Thyroid gland (tissue), 4 donors: Measurements from ENCODE around the gene EPS8. TPM values are rescaled to one million over a fixed set of nuclear protein-coding genes. Genes with fewer than 3 reads are reported as not detected.

Source experiments
- DNase-seq, 2 donors: peaks; one replicate each; pipeline ENCODE4 v3.0.0-alpha.2; 2019
- H3K27ac ChIP-seq, 3 donors: fragments of 200-600 bp; sonication (generic); 1 replicate in 2 of 3; 2 replicates in 1 of 3; pipeline ENCODE4 v1.5.1; 2016 to 2019; ENCODE audit warnings: mild to moderate bottlenecking in 1 of 3, moderate library complexity in 1 of 3
- H3K27me3 ChIP-seq: fragments of 200-600 bp; sonication (generic); one replicate; pipeline ENCODE4 v1.5.1; 2019
- H3K36me3 ChIP-seq, 2 donors: fragments of 200-600 bp; sonication (generic); one replicate each; pipeline ENCODE4 v1.5.1; 2016 to 2019
- H3K4me1 ChIP-seq, 2 donors: fragments of 200-600 bp; sonication (generic); one replicate each; pipeline ENCODE4 v1.5.1; 2017 to 2019
- H3K4me3 ChIP-seq, 3 donors: fragments of 200-600 bp; sonication (generic); replicated peaks in 1 of 3; 1 replicate in 2 of 3; 2 replicates in 1 of 3; pipeline ENCODE4 v1.5.1; 2016; ENCODE audit warnings: mild to moderate bottlenecking in 1 of 3
- H3K9me3 ChIP-seq: fragments of 200-600 bp; sonication (generic); one replicate; pipeline ENCODE4 v1.5.1; 2017
- CTCF ChIP-seq, 6 experiments: fragments of 200-600 bp in 3 of 6; fragments of 450-650 bp in 3 of 6; sonication (generic) in 3 of 6; IDR thresholded peaks; one replicate each; pipeline ENCODE4 v1.5.1; 2016 to 2019; ENCODE audit warnings: antibody characterized with exemption in 6 of 6, mild to moderate bottlenecking in 2 of 6, inconsistent platforms in 1 of 6, moderate library complexity in 1 of 6
- POLR2A ChIP-seq, 2 donors: fragments of 450-650 bp; IDR thresholded peaks; one replicate each; pipeline ENCODE4 v1.6.1; 2017; ENCODE audit warnings: antibody characterized with exemption in 2 of 2, mild to moderate bottlenecking in 2 of 2, moderate library complexity in 1 of 2
- WGBS, 2 donors: methylation state at CpG; one replicate each; pipeline ENCODE4 v1.1.5; 2017; 5-methylcytosine and 5-hydroxymethylcytosine counted together
- intact Hi-C: fragments of 100-400 bp; cut with DNase I; formaldehyde crosslinking; loops from one replicate; pipeline ENCODE4 v1.15.1; 2023
- total RNA-seq, 4 donors: library from RNA; depleted of rRNA; stranded (reverse); fragments of >200 nt; gene quantifications; one replicate each; pipeline ENCODE4 v1.2.3, GENCODE V29; 2016

EPS8 gene
- total RNA-seq, 4 donors from 2014 or later = 78.0 to 127 (median 110) TPM

- H3K27ac ChIP-seq = no peak overlapping the region
Measured at GRCh38 chr12:15732341-15733061, 56.7 kb downstream of the EPS8 start.

GRCh38 chr12:15731940-15732339, 57.2 kb downstream of the EPS8 start:
- intact Hi-C loops = no loop called here
- Histone ChIP-seq H3K9me3 (no peaks in the 10 kb centered on the region), H3K27ac (no peak overlapping the region), H3K36me3 (no peaks in the 10 kb centered on the region), H3K4me3 (no peak overlapping the region), H3K4me1 (peaks cover 0 to 6% of the 10 kb centered on the region in 2 donors), H3K27me3 (no peaks in the 10 kb centered on the region)
- no peak for DNase-seq
- TF ChIP-seq CTCF (IDR thresholded peaks at IDR 0.05) (no peak), POLR2A (IDR thresholded peaks at IDR 0.05) (no peak)
- 96 to 98% methylated on average over 3 of the region's 3 CpGs for WGBS, 2 donors

More at GRCh38 chr12:15732341-15733061, 56.7 kb downstream of the EPS8 start:
- Histone ChIP-seq H3K9me3 (no peaks in the 10 kb centered on the region), H3K4me1 (peaks cover 0 to 6% of the 10 kb centered on the region in 2 donors), H3K27me3 (no peaks in the 10 kb centered on the region), H3K36me3 (no peaks in the 10 kb centered on the region), H3K4me3 (no peak overlapping the region)
- no peak for DNase-seq
- TF ChIP-seq POLR2A (IDR thresholded peaks at IDR 0.05) = no peak
- TF ChIP-seq CTCF (IDR thresholded peaks at IDR 0.05) = no peak
- 81 to 89% methylated on average over 6 of the region's 6 CpGs for WGBS, 2 donors
- intact Hi-C loops = no loop called here

- no peak for TF ChIP-seq POLR2A (IDR thresholded peaks at IDR 0.05)
- TF ChIP-seq CTCF (IDR thresholded peaks at IDR 0.05) = no peak
- Histone ChIP-seq H3K27ac (no peak overlapping the region), H3K4me1 (peaks cover 8 to 19% of the 10 kb centered on the region in 2 donors), H3K27me3 (no peaks in the 10 kb centered on the region), H3K9me3 (no peaks in the 10 kb centered on the region), H3K36me3 (no peaks in the 10 kb centered on the region), H3K4me3 (no peak overlapping the region)
- no peak for DNase-seq
- 94% methylated on average over 4 of the region's 4 CpGs for WGBS, 2 donors
- intact Hi-C loops = no loop called here
Measured at GRCh38 chr12:15729097-15729496, 60.1 kb downstream of the EPS8 start.

- no peaks in the 10 kb centered on the region for H3K27me3 ChIP-seq
- intact Hi-C loops = no loop called here
- H3K36me3 ChIP-seq = no peaks in the 10 kb centered on the region
- H3K9me3 ChIP-seq = no peaks in the 10 kb centered on the region
- H3K27ac ChIP-seq = no peak overlapping the region
- H3K4me3 ChIP-seq = no peak overlapping the region
- TF ChIP-seq POLR2A (IDR thresholded peaks at IDR 0.05) = no peak
- no peak for TF ChIP-seq CTCF (IDR thresholded peaks at IDR 0.05)
- H3K4me1 ChIP-seq = peaks cover 8 to 19% of the 10 kb centered on the region in 2 donors
- 55 to 59% methylated on average over 5 of the region's 5 CpGs for WGBS, 2 donors
- DNase-seq = no peak
Measured at GRCh38 chr12:15728118-15728598, 61.0 kb downstream of the EPS8 start.

GRCh38 chr12:15726878-15727150, 62.4 kb downstream of the EPS8 start:
- DNase-seq = no peak
- Histone ChIP-seq H3K4me3 (no peak overlapping the region), H3K36me3 (no peaks in the 10 kb centered on the region), H3K4me1 (peaks cover 8 to 19% of the 10 kb centered on the region in 2 donors), H3K27me3 (no peaks in the 10 kb centered on the region), H3K27ac (peak overlapping the region in 1 of 3 donors; percentile 59), H3K9me3 (no peaks in the 10 kb centered on the region)
- TF ChIP-seq POLR2A (IDR thresholded peaks at IDR 0.05) (no peak), CTCF (IDR thresholded peaks at IDR 0.05) (no peak)
- intact Hi-C loops = no loop called here
